Stimulated activated CD8-positive, alpha-beta memory T cell treated with anti-CD3 and anti-CD28 coated beads, Interleukin-15, amount 100 ng/mL, for 1 hour (primary cell): ENCODE data around the gene HSPA4L.

Experiments used
- DNase-seq: peaks from one replicate; pipeline ENCODE4 v3.0.0-alpha.2; 2020; ENCODE audit warnings: low read depth

Gene HSPA4L

GRCh38 chr4:127782275-127783025, at the start of gene HSPA4L:
Gene HSPA4L (plus strand): TSS chr4:127782322. CDS start chr4:127782551, 229 bp downstream.
- no peak for DNase-seq

GRCh38 chr4:127732623-127733328, 49.3 kb upstream of the HSPA4L start:
- no peak for DNase-seq

DNA sequence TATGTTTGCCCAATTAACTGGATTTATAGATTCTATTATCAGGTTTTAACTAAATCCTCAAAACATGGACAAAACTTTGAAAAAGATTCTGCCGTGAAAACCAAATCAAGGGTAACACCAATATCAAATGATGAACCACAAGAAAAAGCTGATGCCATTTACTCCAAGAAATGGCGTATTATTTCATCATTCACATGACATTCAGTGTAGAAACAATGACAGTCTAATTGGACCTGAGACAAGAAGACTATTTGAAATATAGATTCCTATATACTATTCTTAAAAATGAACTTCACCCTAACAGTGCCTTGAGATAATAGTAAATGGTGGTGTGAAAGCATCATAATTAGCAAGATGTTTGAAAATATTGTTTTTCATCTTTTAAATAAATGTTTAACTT, 47.1 kb upstream of the HSPA4L start:
- no peak for DNase-seq

- no peak for DNase-seq
These were observed 44.8 kb upstream of the HSPA4L start for GRCh38 chr4:127737295-127737694.

DNA sequence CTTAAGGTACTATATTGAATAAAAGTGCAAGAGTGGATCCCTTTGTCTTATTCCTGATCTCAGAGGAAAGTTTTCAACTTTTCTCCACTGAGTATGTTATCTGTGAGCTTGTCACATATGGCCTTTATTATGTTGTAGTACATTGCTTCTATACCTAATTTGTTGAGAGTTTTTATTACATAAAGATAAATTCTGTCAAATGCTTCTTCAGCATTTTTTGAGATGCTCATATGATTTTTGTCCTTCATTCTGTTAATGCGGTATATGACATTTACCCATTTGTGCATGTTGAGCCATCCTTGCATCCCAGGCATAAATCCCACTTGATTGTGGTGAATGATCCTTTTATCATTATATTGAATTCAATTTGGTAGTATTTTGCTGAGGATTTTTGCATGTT, 40.9 kb upstream of the HSPA4L start:
- no peak for DNase-seq

DNA sequence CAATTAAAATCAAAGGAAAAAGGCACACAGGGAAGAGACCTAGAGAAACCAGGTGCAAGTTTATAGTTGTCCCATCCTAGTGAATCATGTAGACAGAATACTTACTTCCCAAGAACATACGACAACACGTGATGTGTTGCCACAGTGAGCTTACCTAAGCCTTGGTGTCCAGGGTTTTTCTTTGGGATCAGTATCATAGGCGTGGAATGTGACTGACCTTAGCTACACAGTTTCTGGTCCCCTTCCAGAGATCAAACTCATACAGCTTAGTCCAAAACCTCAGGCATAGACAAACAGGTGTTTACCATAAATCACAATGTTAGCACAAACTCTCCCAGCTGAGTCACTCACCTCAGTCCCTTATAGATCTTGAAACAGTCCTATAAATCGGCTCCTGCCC, 34.2 kb upstream of the HSPA4L start:
- no peak for DNase-seq

- DNase-seq: no peak
These were observed 33.2 kb upstream of the HSPA4L start for GRCh38 chr4:127748957-127749356.

GRCh38 chr4:127756906-127757305, 25.2 kb upstream of the HSPA4L start:
- no peak for DNase-seq

- no peak for DNase-seq
These were observed 22.8 kb upstream of the HSPA4L start for GRCh38 chr4:127759228-127759820.

DNA sequence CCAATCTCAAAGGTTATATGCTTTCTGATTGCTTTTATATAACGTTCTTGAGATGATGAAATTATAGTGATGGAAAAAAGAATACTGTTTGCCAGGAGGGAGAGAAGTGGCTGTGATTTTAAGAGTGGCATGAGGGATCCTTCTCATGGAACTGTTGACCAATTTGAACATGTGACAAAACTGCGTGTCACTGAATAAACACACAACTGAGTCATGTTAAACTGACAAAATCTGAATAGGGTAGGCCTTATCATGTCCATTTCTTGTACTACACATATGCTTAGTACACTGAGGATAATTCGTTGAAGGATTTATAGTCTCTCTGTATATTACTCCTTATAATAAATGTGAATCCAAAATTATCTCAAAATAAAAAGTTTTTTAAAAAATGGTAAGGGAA, 22.2 kb upstream of the HSPA4L start:
- DNase-seq: no peak

- no peak for DNase-seq
These were observed 10.4 kb upstream of the HSPA4L start for GRCh38 chr4:127771535-127772275.

- no peak for DNase-seq
These were observed 9.1 kb upstream of the HSPA4L start for GRCh38 chr4:127772769-127773671.

- no peak for DNase-seq
These were observed 6.3 kb upstream of the HSPA4L start for GRCh38 chr4:127775843-127776242.

GRCh38 chr4:127776620-127777019, 5.5 kb upstream of the HSPA4L start:
- DNase-seq: no peak

GRCh38 chr4:127777487-127777886, 4.6 kb upstream of the HSPA4L start:
- DNase-seq: no peak

GRCh38 chr4:127778102-127778501, 4.0 kb upstream of the HSPA4L start:
- no peak for DNase-seq

DNA sequence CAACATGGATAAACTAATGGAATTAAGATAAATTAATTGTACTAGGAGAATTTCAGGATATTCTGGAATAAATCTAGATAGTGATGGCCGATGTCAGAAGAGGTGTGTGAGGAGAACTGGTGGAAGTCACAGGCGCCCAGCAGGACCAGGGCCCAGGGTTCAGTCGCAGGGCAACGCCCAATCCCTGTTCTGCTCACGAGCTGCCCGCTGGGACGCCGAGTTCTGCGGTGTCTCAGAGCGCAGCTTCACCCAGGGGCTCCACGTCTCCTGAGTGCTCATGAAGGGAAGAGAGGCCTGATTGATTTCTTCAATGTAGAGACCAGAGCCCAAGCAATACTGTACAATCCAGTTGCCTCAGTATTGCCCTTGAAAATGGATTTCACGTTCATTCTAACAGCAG, 1.5 kb upstream of the HSPA4L start:
- no peak for DNase-seq

DNA sequence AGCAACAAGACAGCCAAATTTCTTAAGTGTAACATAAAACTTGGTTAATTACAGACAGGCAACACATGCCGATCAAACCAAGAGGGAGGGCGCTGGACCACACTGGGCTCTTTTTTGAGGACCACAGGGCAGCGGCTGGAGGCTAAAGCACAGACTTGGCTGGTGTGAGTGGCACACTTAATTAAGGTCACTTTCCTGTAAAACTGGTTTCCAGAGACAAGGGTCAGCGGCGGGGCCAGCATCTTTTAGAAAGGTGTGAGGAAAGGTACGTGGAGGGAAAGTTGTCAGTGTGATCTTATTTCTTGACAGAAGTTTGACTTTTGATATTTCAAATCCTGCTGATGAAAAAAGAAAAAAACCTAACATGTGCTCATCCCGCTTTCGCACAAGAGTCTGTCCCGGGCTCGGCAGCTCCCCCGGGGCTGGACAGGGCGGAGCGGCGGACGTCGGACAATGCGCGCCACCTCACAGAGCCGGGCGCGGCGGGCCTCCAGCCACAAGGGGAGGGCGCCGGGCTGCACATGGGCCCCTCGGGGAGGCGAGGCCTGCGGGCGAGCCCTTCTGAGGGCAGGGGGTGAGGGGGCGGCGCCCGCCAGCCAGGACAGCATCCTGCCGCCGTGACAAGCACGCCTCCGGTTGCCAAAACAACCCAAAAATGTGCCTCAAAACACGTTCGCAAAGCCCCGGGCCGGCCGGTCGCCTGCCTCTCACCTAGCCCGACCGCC, 660 bp upstream of the HSPA4L start:
- DNase-seq: no peak

GRCh38 chr4:127782025-127782274, 172 bp upstream of the HSPA4L start:
- no peak for DNase-seq

GRCh38 chr4:127783026-127783769, 1.1 kb downstream of the HSPA4L start:
- DNase-seq: no peak
